KG1 (cell line): ENCODE results near the gene SLC39A9.
A peak's percentile ranks its signal among the peaks of the same experiment; 100 is the strongest.

Experiments
- DNase-seq: peaks from one replicate; lab custom pipeline; 2025; lab: John Stamatoyannopoulos, UW

Gene SLC39A9

GRCh38 chr14:69424149-69424923 lies 25.8 kb downstream of the SLC39A9 start:
- DNase-seq = no peak

- no peak for DNase-seq
These were observed 29.1 kb downstream of the SLC39A9 start for GRCh38 chr14:69427596-69427995.

GRCh38 chr14:69428289-69428998 lies 30.0 kb downstream of the SLC39A9 start:
- DNase-seq = no peak

- no peak for DNase-seq
These were observed 31.2 kb downstream of the SLC39A9 start for GRCh38 chr14:69429643-69430042.

GRCh38 chr14:69430306-69430939 lies 31.9 kb downstream of the SLC39A9 start:
- DNase-seq = no peak

- no peak for DNase-seq
These were observed 33.9 kb downstream of the SLC39A9 start for GRCh38 chr14:69432364-69432763.

GRCh38 chr14:69439521-69440270 lies 41.2 kb downstream of the SLC39A9 start:
- DNase-seq = no peak

- no peak for DNase-seq
These were observed 43.5 kb downstream of the SLC39A9 start for GRCh38 chr14:69441948-69442347.

GRCh38 chr14:69443296-69443805 lies 44.9 kb downstream of the SLC39A9 start:
- DNase-seq = no peak

GRCh38 chr14:69449216-69449615 lies 50.7 kb downstream of the SLC39A9 start:
- no peak for DNase-seq

- no peak for DNase-seq
These were observed 53.4 kb downstream of the SLC39A9 start for GRCh38 chr14:69451941-69452340.

GRCh38 chr14:69458350-69458749 lies 59.9 kb downstream of the SLC39A9 start:
- DNase-seq = no peak

- no peak for DNase-seq
These were observed 60.6 kb downstream of the SLC39A9 start for GRCh38 chr14:69459122-69459521.

- DNase-seq = peak; percentile 30
These were observed 61.7 kb downstream of the SLC39A9 start for GRCh38 chr14:69460093-69460701.

- no peak for DNase-seq
These were observed 65.9 kb downstream of the SLC39A9 start for GRCh38 chr14:69464379-69464778.

- no peak for DNase-seq
These were observed 66.3 kb downstream of the SLC39A9 start for GRCh38 chr14:69464829-69465228.

- no peak for DNase-seq
These were observed 70.5 kb downstream of the SLC39A9 start for GRCh38 chr14:69468949-69469348.

- DNase-seq = no peak
These were observed 72.9 kb downstream of the SLC39A9 start for GRCh38 chr14:69471436-69471835.

GRCh38 chr14:69471916-69472315 lies 73.4 kb downstream of the SLC39A9 start:
- no peak for DNase-seq

- no peak for DNase-seq
These were observed 74.8 kb downstream of the SLC39A9 start for GRCh38 chr14:69473260-69473659.

GRCh38 chr14:69473946-69474345 lies 75.5 kb downstream of the SLC39A9 start:
- DNase-seq = no peak
